Measurements from ENCODE around the gene SIL1. TPM values are rescaled to one million over a fixed set of nuclear protein-coding genes. Genes with fewer than 3 reads are reported as not detected.
"Not testable (repeated sequence)": the region's sequence is repeated elsewhere in the genome, so short reads cannot be mapped to it uniquely, and the experiment has no call there.

The SIL1 gene
- total and polyA plus RNA-seq, 5 donors: 43.4 to 51.6 (median 43.7) TPM

DNA sequence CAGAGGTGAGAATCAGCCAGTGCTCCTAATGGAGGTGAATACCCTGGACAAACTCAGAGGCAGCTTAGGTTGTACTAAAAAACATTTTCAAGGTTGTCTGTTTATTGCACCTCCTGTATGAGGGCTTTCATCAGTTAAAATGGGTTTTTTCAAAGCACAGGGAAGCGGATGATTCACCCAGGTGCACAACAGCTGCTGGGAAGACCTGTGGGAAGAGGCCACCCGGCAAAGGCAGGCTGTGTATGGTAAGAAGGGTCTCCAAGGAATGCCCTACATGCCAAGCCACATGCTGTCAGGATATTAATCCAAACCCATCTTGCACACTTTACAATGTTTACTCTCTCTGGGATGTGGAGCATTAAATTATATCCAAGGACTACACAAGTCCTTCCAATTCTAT lies 14.7 kb downstream of the SIL1 start:
- H3K27me3 ChIP-seq (ENCODE audit: control insufficient read depth, insufficient read depth): no peaks in the 10 kb centered on the region
- peaks cover 21% of the 10 kb centered on the region for H3K4me1 ChIP-seq (ENCODE audit: control insufficient read depth, insufficient read depth, low read length)
- H3K9me3 ChIP-seq (ENCODE audit: control insufficient read depth, low read length): no peaks in the 10 kb centered on the region
- WGBS: 83% methylated on average over 2 of the region's 2 CpGs
- intact Hi-C loops (cut with DNase I): no loop called here
- ATAC-seq (no peak), DNase-seq (no peak)
- H3K4me3 ChIP-seq (ENCODE audit: low read length): no peak overlapping the region
- H3K27ac ChIP-seq (ENCODE audit: low read length): no peak overlapping the region

DNA sequence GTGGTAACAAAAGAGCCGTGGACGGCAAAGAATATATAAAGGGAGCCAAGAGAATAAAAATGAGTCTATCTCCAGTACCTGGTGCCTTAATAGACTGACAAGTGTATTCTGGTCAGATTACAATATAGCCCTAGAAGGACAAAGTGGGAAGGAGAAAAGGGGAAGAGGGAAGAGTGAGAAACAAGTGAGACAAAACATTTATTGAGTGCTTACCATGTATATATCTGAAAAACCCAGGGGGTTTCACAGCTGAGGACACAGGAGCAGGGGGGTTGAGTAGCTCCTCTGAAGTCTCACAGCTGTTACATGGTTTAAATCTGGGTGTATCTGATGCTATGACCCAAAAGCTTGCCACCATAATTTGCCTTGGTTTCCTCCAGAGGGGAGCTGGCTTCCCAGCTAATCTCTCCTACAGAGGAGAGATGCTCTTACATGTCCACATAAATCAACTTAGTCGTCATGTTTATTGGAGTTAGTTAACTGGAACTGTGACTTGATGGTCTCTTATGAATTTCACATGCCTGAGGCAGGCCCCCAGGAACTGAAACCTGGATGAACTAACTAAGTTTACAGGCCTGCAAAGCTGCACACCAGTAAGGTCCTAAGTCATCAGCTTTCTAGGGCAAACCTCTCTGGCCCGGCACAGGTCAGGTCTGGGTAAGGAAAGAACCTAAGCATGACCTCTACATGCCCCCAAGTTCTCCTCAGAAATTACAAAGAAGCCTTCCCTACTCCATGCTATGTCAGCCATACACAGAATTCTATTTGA lies 15.5 kb downstream of the SIL1 start:
- ATAC-seq (no peak), DNase-seq (no peak)
- intact Hi-C loops (cut with DNase I): no loop called here
- Histone ChIP-seq H3K27me3 (ENCODE audit: control insufficient read depth, insufficient read depth) (no peaks in the 10 kb centered on the region), H3K4me1 (ENCODE audit: control insufficient read depth, insufficient read depth, low read length) (peaks cover 26% of the 10 kb centered on the region), H3K27ac (ENCODE audit: low read length) (no peak overlapping the region), H3K4me3 (ENCODE audit: low read length) (no peak overlapping the region), H3K9me3 (ENCODE audit: control insufficient read depth, low read length) (no peaks in the 10 kb centered on the region)
- 91% methylated on average over 4 of the region's 4 CpGs for WGBS

DNA sequence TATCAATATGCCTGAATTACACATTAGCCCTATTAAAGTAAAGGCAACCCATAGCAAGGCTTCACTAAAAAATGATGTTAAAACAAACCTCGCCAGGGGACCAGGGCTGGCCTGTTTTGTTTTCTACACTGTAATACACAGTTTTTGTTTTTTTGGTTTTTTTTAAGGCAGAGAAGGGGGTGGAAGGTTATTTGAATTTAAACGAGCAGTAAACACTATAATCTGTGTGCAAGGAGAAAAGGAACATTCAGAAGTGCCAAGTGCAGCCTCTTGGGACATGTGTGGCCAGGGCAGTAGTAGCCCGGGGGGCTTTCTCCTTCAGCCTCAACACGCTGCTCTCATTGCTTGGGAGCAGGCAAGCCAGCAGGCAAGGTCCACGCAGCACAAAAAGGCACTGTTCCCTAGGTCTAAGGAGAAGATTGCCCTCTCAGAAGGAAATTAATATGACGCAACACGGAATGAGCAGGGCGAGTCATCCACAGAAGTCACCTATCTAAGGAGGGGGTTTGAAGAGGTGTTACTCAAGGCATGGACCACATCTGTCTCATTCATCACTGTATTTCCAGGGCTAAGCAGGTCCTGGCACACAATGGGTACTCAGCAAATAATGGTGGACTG lies 16.2 kb downstream of the SIL1 start:
- ATAC-seq (peak; percentile 37 to 41), DNase-seq (peak in 2 of 3 donors; percentile 22 to 61)
- no peaks in the 10 kb centered on the region for H3K9me3 ChIP-seq (ENCODE audit: control insufficient read depth, low read length)
- WGBS: 58% methylated on average over 8 of the region's 8 CpGs
- peaks cover 30% of the 10 kb centered on the region for H3K4me1 ChIP-seq (ENCODE audit: control insufficient read depth, insufficient read depth, low read length)
- H3K27ac ChIP-seq (ENCODE audit: low read length): peak overlapping the region; percentile 59
- H3K27me3 ChIP-seq (ENCODE audit: control insufficient read depth, insufficient read depth): no peaks in the 10 kb centered on the region
- intact Hi-C loops (cut with DNase I): no loop called here
- H3K4me3 ChIP-seq (ENCODE audit: low read length): no peak overlapping the region

DNA sequence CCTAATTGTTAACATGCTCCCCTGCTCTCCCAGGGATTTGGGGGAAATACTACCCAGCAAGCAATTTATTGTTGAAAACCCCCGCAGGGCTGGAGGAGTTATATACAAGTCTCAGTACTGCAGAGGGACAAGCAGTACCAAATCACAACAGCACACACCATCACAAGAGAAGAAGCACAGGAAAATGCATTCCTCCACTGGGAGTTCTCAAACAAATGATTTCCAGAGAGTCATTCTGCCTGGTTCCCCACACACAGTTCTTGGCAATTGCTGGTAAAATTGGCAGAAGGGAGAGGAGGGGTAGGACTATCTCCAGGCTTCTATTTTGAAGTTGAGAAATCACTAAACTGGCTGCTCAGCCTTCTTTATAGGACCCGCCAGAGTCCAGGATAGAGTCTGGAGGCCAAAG lies 16.8 kb downstream of the SIL1 start:
- Histone ChIP-seq H3K4me1 (ENCODE audit: control insufficient read depth, insufficient read depth, low read length) (peaks cover 27% of the 10 kb centered on the region), H3K4me3 (ENCODE audit: low read length) (no peak overlapping the region), H3K27ac (ENCODE audit: low read length) (no peak overlapping the region), H3K9me3 (ENCODE audit: control insufficient read depth, low read length) (no peaks in the 10 kb centered on the region), H3K27me3 (ENCODE audit: control insufficient read depth, insufficient read depth) (no peaks in the 10 kb centered on the region)
- ATAC-seq (peak; percentile 47 to 61), DNase-seq (no peak)
- 60% methylated on average over 2 of the region's 2 CpGs for WGBS
- intact Hi-C loops (cut with DNase I): no loop called here

DNA sequence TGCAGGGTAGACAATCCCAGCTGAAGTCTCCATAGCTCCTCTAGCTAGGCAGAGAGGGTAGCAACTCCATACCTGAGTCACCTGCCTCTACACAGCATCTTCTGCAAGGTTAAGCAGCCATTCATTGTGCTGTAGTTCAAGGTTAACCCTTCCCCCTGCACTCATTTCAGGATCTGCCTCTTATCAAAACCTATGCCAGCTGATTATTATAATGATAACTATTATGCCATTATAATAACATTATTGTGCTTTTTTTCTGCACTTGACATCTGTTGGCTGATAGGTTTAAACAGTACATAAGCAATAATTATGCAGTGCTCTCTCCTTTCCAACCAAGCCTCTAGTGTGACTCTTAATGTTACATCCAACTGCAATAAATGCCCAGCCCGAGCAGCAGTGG lies 17.3 kb downstream of the SIL1 start:
- no peak overlapping the region for H3K27ac ChIP-seq (ENCODE audit: low read length)

DNA sequence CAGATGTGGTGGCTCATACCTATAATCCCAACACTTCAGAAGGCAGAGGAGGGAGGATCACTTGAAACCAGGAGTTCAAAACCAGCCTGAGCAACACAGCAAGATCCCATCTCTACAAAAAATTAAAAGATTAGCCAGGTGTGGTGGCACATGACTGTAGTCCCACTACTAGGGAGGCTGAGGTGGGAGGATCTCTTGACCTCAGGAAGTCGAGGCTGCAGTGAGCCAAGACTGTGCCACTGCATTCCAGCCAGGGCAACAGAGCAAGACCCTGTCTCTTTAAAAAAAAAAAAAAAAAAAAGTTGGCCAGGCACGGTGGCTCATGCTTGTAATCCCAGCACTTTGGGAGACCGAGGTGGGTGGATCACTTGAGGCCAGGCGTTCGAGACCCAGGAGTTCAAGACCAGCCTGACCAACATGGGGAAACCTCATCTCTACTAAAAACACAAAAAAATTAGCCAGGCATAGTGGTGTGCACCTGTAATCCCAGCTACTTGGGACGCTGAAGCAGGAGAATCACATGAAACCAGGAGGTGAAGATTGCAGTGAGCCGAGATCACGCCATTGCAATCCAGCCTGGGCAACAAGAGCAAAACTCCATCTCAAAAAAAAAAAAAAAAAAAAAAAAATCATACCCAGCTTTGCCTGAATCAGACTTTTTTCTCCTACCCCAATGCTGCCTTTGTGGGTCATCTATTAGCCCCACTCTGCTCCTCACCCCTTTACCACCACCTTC lies 18.2 kb downstream of the SIL1 start:
- H3K9me3 ChIP-seq (ENCODE audit: control insufficient read depth, low read length); ATAC-seq; DNase-seq; H3K27me3 ChIP-seq (ENCODE audit: control insufficient read depth, insufficient read depth); H3K4me3 ChIP-seq (ENCODE audit: low read length); intact Hi-C loops (cut with DNase I): not testable (repeated sequence)
- 63% methylated on average over 8 of the region's 8 CpGs for WGBS
- peaks cover 23% of the 10 kb centered on the region for H3K4me1 ChIP-seq (ENCODE audit: control insufficient read depth, insufficient read depth, low read length)
- H3K27ac ChIP-seq (ENCODE audit: low read length): peak overlapping the region; percentile 38

More for the DNA sequence above, 17.3 kb downstream of the SIL1 start:
- no peak overlapping the region for H3K4me3 ChIP-seq (ENCODE audit: low read length)
- ATAC-seq: no peak
- no peak for DNase-seq
- H3K4me1 ChIP-seq (ENCODE audit: control insufficient read depth, insufficient read depth, low read length): peaks cover 27% of the 10 kb centered on the region
- WGBS: 49% methylated on average over 1 of the region's 1 CpG
- intact Hi-C loops (cut with DNase I): no loop called here
- H3K27me3 ChIP-seq (ENCODE audit: control insufficient read depth, insufficient read depth): no peaks in the 10 kb centered on the region
- no peaks in the 10 kb centered on the region for H3K9me3 ChIP-seq (ENCODE audit: control insufficient read depth, low read length)

DNA sequence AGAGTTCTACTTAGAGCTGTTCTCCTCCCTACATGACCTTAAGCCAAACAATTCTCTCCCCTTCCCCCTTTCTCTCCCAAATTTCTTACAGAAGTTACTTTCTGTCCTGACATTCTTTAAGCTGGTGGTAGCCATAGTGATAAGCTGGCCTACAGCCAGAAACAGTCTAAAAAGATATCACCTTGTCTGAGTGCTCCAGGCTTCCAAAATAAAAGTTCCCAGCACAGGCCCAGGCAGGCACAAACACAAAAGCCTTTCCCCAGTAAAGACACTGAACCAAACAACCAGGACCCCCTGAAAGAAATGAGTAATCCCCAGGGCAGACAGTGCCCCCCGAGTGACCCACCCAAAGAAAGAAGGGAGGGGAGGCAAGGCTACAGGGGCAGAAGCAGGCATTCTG lies 19.2 kb downstream of the SIL1 start:
- intact Hi-C loops (cut with DNase I): no loop called here
- Histone ChIP-seq H3K27ac (ENCODE audit: low read length) (peak overlapping the region; percentile 99), H3K4me1 (ENCODE audit: control insufficient read depth, insufficient read depth, low read length) (peaks cover 22% of the 10 kb centered on the region), H3K9me3 (ENCODE audit: control insufficient read depth, low read length) (no peaks in the 10 kb centered on the region), H3K27me3 (ENCODE audit: control insufficient read depth, insufficient read depth) (no peaks in the 10 kb centered on the region), H3K4me3 (ENCODE audit: low read length) (no peak overlapping the region)
- DNase-seq (peak in 2 of 3 donors; percentile 37 to 57), ATAC-seq (peak in 1 of 2 donors; percentile 61)
- WGBS: 22% methylated on average over 1 of the region's 1 CpG

DNA sequence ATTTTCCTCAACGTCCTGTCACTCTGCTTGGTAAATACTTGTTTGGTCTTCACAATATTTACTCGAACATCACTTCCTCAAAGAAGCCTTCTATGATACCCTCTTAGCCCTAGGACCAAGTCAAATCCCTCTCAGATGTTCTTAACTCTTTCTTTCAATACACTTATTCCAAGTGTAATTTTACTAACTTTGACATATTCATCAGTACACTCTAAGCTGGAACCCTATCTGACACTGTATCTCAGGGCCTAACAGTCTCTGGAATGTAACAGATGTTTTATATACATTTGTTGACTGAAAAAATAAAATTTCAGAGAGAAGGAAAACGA lies 19.6 kb downstream of the SIL1 start:
- no peak for DNase-seq
- Histone ChIP-seq H3K9me3 (ENCODE audit: control insufficient read depth, low read length) (no peaks in the 10 kb centered on the region), H3K27ac (ENCODE audit: low read length) (peak overlapping the region; percentile 71), H3K4me1 (ENCODE audit: control insufficient read depth, insufficient read depth, low read length) (peaks cover 22% of the 10 kb centered on the region), H3K4me3 (ENCODE audit: low read length) (no peak overlapping the region), H3K27me3 (ENCODE audit: control insufficient read depth, insufficient read depth) (no peaks in the 10 kb centered on the region)
- ATAC-seq: no peak
- intact Hi-C loops (cut with DNase I): no loop called here
- WGBS: 18% methylated on average over 3 of the region's 3 CpGs

DNA sequence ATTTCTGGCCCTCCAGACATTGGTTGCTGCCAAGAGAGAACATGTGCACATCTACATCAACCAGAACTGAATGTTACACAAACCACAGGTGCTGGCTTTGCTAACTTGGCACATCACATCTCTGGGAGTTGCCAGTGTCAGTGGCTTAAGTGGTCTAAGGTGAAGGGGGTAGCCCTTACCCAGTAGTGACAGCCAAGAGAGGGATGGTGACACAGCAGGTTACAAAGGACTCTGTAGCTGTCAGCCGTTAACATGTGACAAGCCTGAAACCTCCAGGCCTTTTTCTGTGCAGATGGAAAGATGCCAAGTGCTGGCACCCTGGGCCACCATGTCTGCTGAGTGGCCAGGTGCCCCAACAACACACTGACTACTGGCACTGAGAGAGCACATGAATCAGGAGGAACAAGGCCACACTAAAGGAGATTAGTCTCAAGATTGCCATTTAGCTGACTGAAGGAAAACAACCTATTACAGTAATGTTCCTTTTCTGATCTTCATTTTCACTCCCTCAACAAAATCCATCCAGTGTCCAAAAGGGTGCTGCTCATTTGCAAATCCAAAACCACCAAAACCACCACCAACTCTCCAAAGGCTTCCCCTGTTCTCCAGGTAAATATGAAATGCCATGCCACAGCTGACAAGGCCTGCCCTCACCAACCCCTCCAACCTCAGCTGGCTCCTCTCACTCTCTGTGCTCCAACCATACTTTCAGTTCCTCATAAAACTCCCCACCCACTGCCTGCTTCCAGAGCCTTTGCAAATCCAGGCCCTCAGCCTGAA lies 20.2 kb downstream of the SIL1 start:
- H3K27me3 ChIP-seq (ENCODE audit: control insufficient read depth, insufficient read depth): no peaks in the 10 kb centered on the region
- H3K4me1 ChIP-seq (ENCODE audit: control insufficient read depth, insufficient read depth, low read length): peaks cover 22% of the 10 kb centered on the region
- H3K27ac ChIP-seq (ENCODE audit: low read length): peak overlapping the region; percentile 71
- no peak overlapping the region for H3K4me3 ChIP-seq (ENCODE audit: low read length)
- DNase-seq: peak in 1 of 3 donors; percentile 66
- WGBS: 48% methylated on average over 1 of the region's 1 CpG
- no peaks in the 10 kb centered on the region for H3K9me3 ChIP-seq (ENCODE audit: control insufficient read depth, low read length)
- ATAC-seq: peak; percentile 69 to 90
- intact Hi-C loops (cut with DNase I): no loop called here

DNA sequence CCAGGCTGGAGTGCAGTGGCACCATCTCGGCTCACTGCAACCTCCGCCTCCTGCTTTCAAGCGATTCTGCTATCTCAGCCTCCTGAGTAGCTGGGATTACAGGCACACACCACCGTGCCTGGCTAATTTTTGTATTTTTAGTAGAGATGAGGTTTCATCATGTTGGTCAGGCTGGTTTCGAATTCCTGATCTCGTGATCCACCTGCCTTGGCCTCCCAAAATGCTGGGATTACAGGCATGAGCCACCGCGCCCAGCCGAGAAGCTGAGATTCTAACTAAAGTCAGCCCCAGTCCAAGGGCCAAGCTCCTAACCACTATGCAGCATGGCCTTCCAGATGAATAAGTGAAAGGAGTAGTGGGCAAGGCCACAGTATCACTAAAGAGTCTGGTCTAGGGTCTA lies 20.9 kb downstream of the SIL1 start:
- intact Hi-C loops (cut with DNase I); H3K27me3 ChIP-seq (ENCODE audit: control insufficient read depth, insufficient read depth); H3K4me3 ChIP-seq (ENCODE audit: low read length); ATAC-seq; DNase-seq; H3K9me3 ChIP-seq (ENCODE audit: control insufficient read depth, low read length): not testable (repeated sequence)
- Histone ChIP-seq H3K27ac (ENCODE audit: low read length) (peak overlapping the region; percentile 37), H3K4me1 (ENCODE audit: control insufficient read depth, insufficient read depth, low read length) (peaks cover 22% of the 10 kb centered on the region)
- 95% methylated on average over 9 of the region's 9 CpGs for WGBS

Measured in right cardiac atrium (tissue), 5 donors.